ENCODE results near the gene ZNF274. TPM values are rescaled to one million over a fixed set of nuclear protein-coding genes. Genes with fewer than 3 reads are reported as not detected.

The ZNF274 gene
- polyA plus RNA-seq, 4 donors: 17.6 to 25.8 (median 20.7) TPM

Other genes with a start within 250 kb of the ZNF274 start
- gene ZNF418, start 247.7 kb upstream of the ZNF274 start, polyA plus RNA-seq (ENCODE audit: insufficient read length in 4 of 4): 10 to 100 TPM; 19.6 to 41.4 (median 25.0) TPM
- 10 to 100 TPM in 2 of 4 donors, 1 to 10 TPM in 2; 7.4 to 10.9 (median 9.4) TPM for gene ZNF256, start 235.4 kb upstream of the ZNF274 start, polyA plus RNA-seq (ENCODE audit: insufficient read length in 4 of 4)
- 1 to 10 TPM; 1.7 to 5.7 (median 2.7) TPM for gene C19orf18, start 208.5 kb upstream of the ZNF274 start, polyA plus RNA-seq (ENCODE audit: insufficient read length in 4 of 4)
- 10 to 100 TPM; 27.2 to 36.5 (median 30.6) TPM for gene ZNF606, start 180.2 kb upstream of the ZNF274 start, polyA plus RNA-seq (ENCODE audit: insufficient read length in 4 of 4)
- gene ZSCAN1, start 149.0 kb upstream of the ZNF274 start, polyA plus RNA-seq (ENCODE audit: insufficient read length in 4 of 4): 1 to 10 TPM; 2.5 to 7.9 (median 5.8) TPM
- gene ZNF135, start 123.8 kb upstream of the ZNF274 start, polyA plus RNA-seq (ENCODE audit: insufficient read length in 4 of 4): 10 to 100 TPM; 19.2 to 31.1 (median 26.1) TPM
- 100 to 1,000 TPM in 3 of 4 donors, 10 to 100 TPM in 1; 69.8 to 120 (median 111) TPM for gene ZSCAN18, start 84.8 kb upstream of the ZNF274 start, polyA plus RNA-seq (ENCODE audit: insufficient read length in 4 of 4)
- gene ZNF329, start 32.3 kb upstream of the ZNF274 start, polyA plus RNA-seq (ENCODE audit: insufficient read length in 4 of 4): 10 to 100 TPM; 20.4 to 24.0 (median 21.5) TPM
- 10 to 100 TPM; 32.4 to 48.9 (median 35.6) TPM for gene ZNF544, start 45.9 kb downstream of the ZNF274 start, polyA plus RNA-seq (ENCODE audit: insufficient read length in 4 of 4)
- gene ZNF8, start 95.9 kb downstream of the ZNF274 start, polyA plus RNA-seq (ENCODE audit: insufficient read length in 4 of 4): 1 to 10 TPM; 6.1 to 9.9 (median 7.9) TPM
- 10 to 100 TPM; 49.7 to 58.3 (median 51.6) TPM for gene ERVK3-1, start 122.3 kb downstream of the ZNF274 start, polyA plus RNA-seq (ENCODE audit: insufficient read length in 4 of 4)
- gene ZSCAN22, start 143.9 kb downstream of the ZNF274 start, polyA plus RNA-seq (ENCODE audit: insufficient read length in 4 of 4): 1 to 10 TPM; 3.0 to 4.2 (median 3.5) TPM
- 1 to 10 TPM; 1.3 to 2.0 (median 1.5) TPM for gene A1BG, start 170.4 kb downstream of the ZNF274 start, polyA plus RNA-seq (ENCODE audit: insufficient read length in 4 of 4)
- gene ZNF497, start 179.7 kb downstream of the ZNF274 start, polyA plus RNA-seq (ENCODE audit: insufficient read length in 4 of 4): 1 to 10 TPM; 3.4 to 7.9 (median 5.6) TPM
- 1 to 10 TPM; 2.6 to 7.1 (median 5.3) TPM for gene ZNF837, start 198.0 kb downstream of the ZNF274 start, polyA plus RNA-seq (ENCODE audit: insufficient read length in 4 of 4)
- gene RPS5, start 204.2 kb downstream of the ZNF274 start, polyA plus RNA-seq (ENCODE audit: insufficient read length in 4 of 4): 1,000 to 10,000 TPM in 2 of 4 donors, 100 to 1,000 TPM in 2; 891 to 1,257 (median 971) TPM
- gene RNF225, start 212.6 kb downstream of the ZNF274 start, polyA plus RNA-seq (ENCODE audit: insufficient read length in 4 of 4): not detected
- 10 to 100 TPM; 11.2 to 14.6 (median 14.3) TPM for gene ZNF584, start 225.6 kb downstream of the ZNF274 start, polyA plus RNA-seq (ENCODE audit: insufficient read length in 4 of 4)

Measured in left renal cortex interstitium (tissue), 4 donors.